Measurements from ENCODE around the gene TRIM31.
A peak's percentile ranks its signal among the peaks of the same experiment; 100 is the strongest.

DNA sequence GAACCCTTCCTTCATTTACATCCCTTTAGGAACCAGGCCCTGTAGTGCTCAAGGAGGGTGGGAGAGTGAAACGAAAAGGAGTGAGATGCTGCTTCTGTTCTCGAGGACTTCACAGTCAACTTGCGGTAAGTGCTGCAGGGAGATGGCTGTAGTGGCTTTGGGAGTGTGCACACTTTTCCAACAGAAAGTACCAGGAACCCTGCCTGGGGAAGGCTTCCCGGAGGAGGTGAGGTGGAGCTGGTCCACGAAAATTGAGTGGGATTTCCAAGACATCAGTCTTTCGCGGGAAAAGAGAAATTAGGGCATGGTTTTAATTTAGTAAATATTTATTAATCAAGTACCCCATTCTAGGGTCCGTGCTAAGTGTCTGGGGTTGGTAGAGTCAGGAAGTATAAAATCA lies 12.7 kb downstream of the TRIM31 start:
- no peak for TF ChIP-seq EZH2phosphoT487 (IDR thresholded peaks at IDR 0.05; ENCODE audit: insufficient read depth, low read depth)
- peak; percentile 59 for TF ChIP-seq EZH2 (IDR thresholded peaks at IDR 0.05; ENCODE audit: insufficient read depth, poor library complexity, severe bottlenecking)

Measured in GM23248 (cell line).